ENCODE measurements around the gene ADRB2.

Gene ADRB2

DNA sequence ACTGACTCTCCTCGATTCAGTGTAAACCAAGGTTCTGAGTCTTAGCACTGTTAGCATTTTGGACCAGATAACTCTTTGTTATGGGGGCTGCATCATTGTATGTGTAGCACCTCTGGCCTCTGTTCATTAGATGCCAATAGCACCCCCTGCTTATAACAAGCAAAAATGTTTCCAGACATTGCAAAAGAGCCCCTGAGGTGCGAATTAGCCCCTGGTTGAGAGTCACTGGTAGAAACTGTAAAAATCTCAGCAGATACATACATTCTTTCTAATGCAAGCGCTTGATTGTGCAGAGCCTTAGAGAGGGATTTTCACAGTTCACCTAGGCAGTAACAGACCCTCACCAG is 2.8 kb downstream of the ADRB2 start:
- no peak for DNase-seq (ENCODE audit: low read depth)
- no peak for TF ChIP-seq CTCF (conservative IDR thresholded peaks at IDR 0.05; ENCODE audit: control insufficient read depth, insufficient read depth, low read depth, low read length)
- no peak overlapping the region for H3K4me3 ChIP-seq (ENCODE audit: control insufficient read depth, low read depth, low read length)

DNA sequence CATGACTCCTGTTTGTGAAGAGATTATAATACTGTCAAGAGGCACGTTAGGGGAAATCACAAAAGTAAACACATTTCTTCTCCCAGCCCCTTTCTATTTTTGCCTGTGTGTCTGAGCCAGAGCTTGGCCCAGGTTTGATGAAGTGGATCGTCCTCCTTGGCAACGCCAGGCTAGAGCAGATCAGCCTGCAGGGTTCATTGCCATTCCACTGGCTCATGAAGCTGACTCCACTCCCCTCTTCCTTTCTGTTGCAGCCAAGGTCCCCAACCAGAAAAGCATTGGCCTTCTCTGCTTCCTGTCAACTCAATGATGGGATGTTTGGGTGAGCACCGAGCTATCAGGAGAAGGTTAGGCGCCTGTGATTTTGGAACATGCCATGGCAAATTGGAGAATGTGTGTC is 3.3 kb downstream of the ADRB2 start:
- no peak for TF ChIP-seq CTCF (conservative IDR thresholded peaks at IDR 0.05; ENCODE audit: control insufficient read depth, insufficient read depth, low read depth, low read length)
- H3K4me3 ChIP-seq (ENCODE audit: control insufficient read depth, low read depth, low read length), result no peak overlapping the region
- DNase-seq (ENCODE audit: low read depth), result no peak

DNA sequence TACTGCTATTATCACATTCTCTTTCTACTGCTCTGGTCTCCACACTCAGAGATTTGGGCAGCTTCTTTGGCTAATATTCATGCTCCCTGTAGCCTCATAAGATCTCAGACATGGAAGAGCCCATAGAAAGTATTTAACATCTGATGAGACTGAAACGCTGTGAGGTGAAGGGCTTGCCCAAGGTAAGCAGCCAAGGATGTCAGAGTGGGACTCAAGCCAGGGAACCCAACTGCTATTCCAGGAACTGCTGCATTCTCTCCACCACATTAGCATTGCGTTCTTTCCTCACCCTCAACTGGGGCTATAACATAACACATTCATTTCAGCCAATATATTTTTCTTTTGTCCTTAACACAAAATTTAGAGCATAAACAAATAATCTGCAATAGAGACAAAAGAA is 3.8 kb downstream of the ADRB2 start:
- no peak overlapping the region for H3K4me3 ChIP-seq (ENCODE audit: control insufficient read depth, low read depth, low read length)
- no peak for TF ChIP-seq CTCF (conservative IDR thresholded peaks at IDR 0.05; ENCODE audit: control insufficient read depth, insufficient read depth, low read depth, low read length)
- no peak for DNase-seq (ENCODE audit: low read depth)

DNA sequence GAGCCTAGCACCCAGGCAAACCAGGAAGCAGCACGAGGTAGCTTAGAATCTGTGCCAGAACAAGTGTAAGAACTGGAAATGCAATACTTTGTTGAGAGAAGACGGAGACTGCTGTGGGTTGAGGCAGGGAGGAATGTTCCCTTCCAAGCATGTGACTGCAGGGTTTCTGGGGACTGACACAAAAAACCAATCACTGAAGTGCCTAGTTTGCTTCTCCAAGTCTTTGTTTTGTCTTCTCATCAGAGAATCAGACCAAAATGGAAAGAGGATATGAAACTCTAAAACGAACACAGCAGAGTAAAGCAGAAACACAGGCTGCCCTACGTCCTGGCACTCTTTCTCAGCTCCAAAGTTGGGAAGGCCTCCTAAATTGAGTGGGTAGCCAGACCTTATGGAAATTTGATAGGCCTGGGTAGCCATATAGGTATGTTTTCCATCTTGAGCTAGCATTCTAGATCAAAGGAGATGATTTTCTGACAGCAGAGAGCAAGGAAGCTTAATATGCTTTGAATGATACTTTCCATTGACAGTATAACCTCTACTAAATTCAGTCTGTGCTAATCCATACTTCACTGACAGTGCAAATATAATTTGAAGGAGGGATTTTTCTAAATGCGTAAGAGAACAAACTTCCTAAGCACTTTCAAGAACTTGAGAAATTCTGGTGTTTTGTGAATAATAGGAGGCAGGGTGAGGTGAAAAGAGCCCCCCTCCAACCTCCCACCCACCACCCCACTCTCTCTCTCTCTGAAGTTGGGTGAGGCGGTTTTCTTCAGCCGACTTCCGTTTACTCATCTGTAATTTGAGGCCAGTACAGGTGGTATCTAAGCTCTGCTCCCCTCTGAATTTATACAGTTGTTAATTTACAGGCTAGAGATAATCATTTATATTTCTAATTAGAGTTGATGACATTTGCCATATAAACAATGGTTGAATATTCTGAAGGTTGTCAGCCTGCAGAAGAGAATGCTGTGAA is 5.5 kb downstream of the ADRB2 start:
- DNase-seq (ENCODE audit: low read depth), result no peak
- no peak for TF ChIP-seq CTCF (conservative IDR thresholded peaks at IDR 0.05; ENCODE audit: control insufficient read depth, insufficient read depth, low read depth, low read length)
- H3K4me3 ChIP-seq (ENCODE audit: control insufficient read depth, low read depth, low read length), result no peak overlapping the region

DNA sequence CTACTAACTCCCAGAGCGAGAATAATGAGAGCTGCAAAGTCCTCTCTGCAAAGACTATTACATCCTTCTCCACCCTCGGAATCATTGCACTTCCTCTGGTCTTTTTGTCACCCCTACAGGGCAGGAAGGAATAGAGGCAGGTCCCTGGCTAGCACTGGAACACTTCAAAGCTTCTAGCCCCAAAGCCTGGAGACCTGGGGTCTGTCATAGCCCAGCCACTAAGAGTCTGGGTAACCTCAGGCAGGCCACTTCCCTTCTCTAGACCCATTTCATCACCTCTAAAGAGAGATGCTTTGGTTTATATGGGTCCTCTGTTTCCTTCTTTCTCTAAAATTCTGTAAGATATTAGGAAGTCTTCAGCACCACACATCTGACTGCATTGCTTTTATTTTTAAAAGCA is 6.7 kb downstream of the ADRB2 start:
- H3K4me3 ChIP-seq (ENCODE audit: control insufficient read depth, low read depth, low read length), result no peak overlapping the region
- no peak for TF ChIP-seq CTCF (conservative IDR thresholded peaks at IDR 0.05; ENCODE audit: control insufficient read depth, insufficient read depth, low read depth, low read length)
- DNase-seq (ENCODE audit: low read depth), result no peak

GRCh38 chr5:148833925-148834324 is 7.5 kb downstream of the ADRB2 start:
- no peak for DNase-seq (ENCODE audit: low read depth)
- TF ChIP-seq CTCF (conservative IDR thresholded peaks at IDR 0.05; ENCODE audit: control insufficient read depth, insufficient read depth, low read depth, low read length), result no peak

More at GRCh38 chr5:148833925-148834324, 7.5 kb downstream of the ADRB2 start:
- H3K4me3 ChIP-seq (ENCODE audit: control insufficient read depth, low read depth, low read length), result no peak overlapping the region

All from fibroblast of mammary gland (primary cell).